NK-92 (cell line): ENCODE measurements around the gene KCNN2.

Source experiments
- DNase-seq: peaks from one replicate; lab custom pipeline; 2025; ENCODE audit not compliant: unreplicated experiment; lab: John Stamatoyannopoulos, UW

KCNN2 gene

DNA sequence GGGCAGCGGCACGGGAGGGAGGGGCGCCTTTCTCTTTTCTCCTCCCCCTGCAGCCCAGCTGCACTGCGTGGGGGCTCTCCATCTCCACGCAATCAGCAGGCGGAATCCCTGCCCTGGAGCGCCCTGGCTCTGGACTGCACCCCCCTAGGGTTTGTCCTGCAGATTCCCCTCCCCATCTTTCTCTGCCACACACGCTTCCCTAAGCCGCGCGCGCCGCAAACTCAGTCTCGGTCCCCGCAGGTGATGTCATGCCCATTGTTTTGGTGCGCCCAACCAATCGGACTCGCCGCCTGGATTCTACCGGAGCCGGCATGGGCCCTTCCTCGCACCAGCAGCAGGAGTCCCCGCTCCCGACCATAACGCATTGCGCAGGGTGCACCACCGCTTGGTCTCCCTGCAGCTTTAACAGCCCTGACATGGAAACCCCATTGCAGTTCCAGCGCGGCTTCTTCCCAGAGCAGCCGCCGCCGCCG, at the start of gene KCNN2:
Gene KCNN2, plus strand, starts transcription at position 347 of the 473 bp plus-strand sequence. Its CDS starts 70 bp downstream, at position 417.
- DNase-seq: no peak

DNA sequence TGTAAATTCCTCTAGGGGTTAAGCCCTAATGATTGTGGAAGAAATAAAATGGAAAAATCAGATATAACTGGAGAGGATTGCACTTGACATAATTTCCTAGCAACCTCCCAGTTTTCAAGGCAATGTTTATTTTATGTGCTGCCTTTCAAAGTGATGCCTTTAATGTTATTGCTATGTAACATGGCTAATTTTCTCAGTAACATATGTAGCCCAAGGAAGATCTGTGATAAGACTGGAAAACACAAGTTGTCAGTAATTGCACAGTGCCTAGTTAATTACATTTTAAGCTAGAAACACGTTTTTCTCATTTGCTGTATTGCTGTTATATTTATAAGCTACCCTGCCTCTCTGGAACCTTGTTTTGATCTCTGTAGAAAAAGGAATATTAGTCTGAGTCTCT, 49.2 kb upstream of the KCNN2 start:
- DNase-seq: no peak

DNA sequence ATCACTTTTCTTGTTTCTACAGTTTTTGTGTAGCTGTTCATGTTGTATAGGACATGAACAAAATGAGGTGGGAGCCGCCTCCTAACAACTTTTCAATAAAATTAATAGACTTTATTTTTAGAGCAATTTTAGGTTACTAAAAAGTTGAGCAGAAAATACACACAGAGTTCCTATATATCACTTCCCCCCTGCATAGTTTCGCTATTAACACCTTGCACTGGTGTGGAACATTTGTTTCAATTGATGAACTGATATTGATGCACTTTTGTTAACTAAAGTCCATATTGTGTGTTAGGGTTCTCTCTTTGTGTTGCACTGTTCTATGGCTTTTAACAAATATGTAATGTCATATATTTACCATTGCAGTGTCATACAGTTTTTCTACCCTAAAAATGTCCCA, 47.8 kb upstream of the KCNN2 start:
- DNase-seq: no peak

DNA sequence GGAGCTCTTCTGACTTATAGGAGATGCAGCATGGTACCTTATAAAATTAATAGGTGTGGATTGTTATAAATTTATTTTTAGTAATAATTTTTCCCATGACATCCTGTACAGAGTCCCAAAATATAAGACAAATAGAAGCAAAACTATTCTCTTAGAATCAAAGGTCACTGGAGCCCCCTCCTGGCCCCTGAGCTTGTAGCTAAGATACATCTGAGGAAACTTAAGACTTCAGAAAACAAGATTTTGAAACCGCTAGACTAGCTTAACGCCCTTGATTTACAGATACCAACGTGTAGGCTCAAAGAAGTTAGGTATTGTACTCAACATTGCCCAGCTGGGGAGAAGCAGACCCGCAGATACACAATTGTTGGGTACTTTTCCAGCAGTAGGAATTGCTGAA, 45.7 kb upstream of the KCNN2 start:
- DNase-seq: no peak

DNA sequence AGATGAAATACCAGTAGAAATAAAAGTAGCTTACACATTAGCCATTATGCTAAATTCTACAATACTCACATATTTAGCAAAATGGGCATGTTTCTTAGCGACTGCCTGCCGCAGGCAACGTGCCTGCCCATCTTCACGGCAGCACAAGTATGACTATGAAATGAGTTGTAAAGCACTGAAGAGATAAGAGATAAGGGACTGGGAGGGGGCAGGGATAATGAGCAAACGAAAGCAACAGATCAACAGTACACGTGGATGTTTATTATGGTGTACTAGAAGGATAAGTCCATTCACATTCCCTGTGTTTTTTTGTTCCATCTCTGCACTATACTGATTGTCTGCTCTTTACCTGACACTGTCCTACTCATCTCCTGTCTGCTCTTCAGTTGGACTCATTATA, 44.1 kb upstream of the KCNN2 start:
- no peak for DNase-seq

DNA sequence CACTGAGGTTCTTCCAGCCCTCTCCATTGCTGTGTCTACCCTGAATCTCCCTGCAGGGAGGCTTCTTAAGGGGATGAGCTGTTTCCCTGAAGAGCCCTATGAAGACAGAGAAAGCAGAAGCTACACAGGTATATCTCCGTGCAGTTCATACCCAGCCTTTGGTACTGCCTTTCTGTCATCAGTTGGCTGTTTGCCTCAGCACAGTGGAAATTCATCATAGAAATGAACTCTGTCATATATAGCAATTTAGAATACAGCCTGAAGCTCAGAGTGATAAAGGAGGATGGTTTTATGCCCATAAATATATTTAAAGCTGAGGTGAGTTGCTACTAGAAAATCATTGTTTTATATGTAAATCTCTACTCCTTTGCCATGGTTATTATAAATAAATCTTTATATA, 42.6 kb upstream of the KCNN2 start:
- DNase-seq: no peak

DNA sequence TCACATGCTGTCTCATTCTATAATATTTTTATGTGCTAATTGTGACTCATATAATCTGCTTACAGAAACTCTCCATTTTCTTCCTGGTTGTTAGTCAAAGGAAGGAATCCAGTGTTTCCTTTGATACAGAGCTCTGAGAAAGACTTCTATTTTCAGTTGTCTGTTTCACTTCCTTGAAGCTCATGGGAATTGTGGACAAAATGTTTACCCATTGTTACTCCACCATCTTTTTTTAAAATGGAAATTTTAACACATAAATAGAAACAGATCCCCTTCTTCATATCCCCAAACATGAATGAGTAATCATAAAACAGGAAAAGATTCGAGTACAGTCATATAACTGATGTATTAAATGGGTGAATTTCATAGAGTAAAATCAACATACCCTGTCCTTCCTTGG, 42.0 kb upstream of the KCNN2 start:
- no peak for DNase-seq

DNA sequence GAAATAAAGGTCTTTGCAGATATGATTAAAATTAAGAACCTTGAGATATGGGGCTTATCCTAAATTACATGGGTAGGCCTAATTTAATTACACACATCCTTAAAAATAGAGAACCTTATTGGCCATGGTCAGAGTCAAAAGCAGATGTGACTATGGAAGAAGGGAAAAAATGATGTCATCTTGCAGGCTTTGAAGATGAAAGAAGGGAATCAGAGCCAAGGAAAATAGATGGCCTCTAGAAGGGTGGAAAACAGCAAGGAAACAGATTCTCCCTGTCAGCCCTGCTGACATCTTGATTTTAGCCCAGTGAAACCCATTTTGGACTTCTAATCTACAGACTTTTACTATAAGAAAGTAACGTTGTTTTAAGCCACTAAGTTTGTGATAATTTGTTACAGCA, 37.6 kb upstream of the KCNN2 start:
- DNase-seq: no peak

DNA sequence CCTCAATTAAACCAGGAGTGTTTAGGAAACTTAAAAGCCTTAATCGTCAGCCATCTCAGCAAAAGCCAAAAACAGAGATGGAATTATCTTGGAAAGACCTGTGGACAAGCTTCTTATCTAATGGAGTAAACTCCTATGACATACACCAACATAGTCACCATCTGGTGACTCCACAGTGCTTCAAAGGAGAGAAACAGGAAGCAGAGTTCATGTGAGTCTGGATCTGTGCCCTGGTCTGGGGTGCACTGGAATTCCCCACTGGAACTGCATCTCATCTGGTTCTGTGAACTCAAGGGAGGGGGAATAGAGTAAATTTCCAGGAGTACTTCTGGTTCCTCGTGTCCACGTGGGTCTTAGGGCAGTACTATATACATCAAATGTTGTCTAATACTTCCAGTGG, 36.3 kb upstream of the KCNN2 start:
- no peak for DNase-seq

DNA sequence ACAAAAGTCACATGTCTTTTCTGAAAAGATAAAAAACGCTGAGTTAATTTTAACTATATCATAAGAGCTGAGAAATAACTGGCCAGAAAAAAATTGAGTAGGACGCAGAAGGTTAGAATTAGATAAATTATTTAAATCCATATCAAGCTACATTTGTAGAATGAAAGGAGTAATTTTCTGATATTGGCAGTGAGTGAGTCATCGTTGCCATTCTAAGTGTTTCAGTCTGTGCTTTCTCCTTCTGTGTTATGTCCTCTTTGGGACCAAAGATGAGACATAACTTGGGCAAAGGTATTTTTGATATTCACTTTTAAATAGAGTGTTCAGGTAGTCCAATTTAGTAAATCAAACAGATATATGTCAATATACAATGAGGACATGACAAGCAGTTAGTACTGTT, 34.4 kb upstream of the KCNN2 start:
- no peak for DNase-seq

DNA sequence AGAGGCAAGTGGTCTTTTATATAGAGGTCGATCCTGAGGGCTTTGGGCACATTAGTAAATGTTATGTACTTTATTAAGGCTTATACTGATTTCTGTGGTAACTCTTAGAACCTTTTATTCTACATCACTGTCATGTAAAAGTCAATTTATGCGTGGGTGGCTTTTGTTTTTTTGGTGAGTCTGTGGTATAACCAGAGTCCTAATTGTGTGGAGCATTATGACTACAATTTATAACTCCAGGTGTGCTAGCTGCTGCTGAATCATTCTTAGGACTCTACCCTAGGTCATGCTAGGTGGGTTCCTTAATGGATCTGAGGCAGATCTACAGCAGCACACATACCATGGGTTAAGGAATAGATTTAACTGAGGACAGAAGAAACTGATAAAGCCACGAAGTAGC, 33.9 kb upstream of the KCNN2 start:
- DNase-seq: no peak

DNA sequence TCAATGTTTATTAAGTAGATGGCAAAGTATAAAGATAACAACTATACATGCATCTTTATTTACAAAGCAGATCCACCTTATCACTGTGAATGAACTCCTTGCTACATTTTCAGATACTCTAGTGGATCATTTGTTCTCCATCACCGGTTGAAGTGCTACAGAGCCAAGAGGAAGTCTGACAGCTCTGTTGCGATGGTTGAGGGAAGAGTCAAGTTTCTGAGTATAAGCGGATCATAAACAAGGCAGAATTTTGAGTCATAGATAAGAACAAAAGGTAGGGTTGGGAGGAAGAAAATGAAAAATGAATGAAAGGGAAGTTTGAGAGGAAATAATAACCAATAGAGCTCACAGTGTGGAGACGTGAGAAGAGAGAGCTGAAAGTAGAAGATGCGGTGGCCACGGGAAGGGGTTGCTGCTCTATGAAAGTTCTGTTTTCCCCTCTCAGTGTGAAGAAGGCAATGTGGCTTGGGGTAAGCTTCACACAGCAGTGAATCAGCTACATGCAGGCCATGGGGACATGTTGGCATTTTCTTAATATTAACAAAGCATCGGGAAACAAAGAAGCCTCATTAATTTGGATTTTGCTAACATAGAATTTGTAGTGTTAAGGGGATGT, 30.8 kb upstream of the KCNN2 start:
- DNase-seq: no peak

DNA sequence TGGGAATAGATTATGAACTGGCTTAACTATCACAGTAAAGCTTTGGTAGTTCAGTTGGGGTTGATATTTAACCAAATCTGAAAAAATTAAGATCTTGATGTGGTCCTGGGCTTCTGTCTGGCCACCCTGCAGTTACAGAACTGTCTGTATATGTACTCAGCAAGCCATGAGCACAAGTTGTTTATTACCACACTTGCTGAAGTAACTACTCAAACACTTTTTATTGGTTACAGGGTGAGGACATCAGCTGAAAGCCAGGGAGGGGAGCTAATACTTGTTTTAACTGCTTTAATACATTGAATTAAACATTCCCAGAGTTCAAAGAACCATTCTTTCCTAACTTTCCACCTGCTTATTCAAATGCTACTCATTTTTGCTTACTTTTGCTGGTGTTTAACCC, 29.4 kb upstream of the KCNN2 start:
- no peak for DNase-seq

DNA sequence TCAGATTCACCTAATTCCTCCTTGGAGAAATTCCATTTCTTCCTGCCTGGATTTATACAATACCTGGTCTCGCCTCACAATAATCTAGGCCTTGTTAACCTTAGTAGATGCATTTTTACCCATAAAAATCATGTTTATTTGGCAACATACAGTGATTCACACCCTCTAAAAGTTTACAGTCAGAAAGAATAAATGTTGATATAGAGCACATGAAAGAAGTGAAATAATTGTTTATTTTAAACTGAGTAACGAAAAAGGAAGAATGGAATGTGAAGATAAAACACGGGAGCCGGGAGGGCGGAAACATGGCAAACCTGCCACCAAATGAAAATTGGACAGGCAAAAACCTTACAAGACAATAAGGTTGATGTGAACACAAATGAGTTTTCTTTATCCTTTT, 28.9 kb upstream of the KCNN2 start:
- no peak for DNase-seq

DNA sequence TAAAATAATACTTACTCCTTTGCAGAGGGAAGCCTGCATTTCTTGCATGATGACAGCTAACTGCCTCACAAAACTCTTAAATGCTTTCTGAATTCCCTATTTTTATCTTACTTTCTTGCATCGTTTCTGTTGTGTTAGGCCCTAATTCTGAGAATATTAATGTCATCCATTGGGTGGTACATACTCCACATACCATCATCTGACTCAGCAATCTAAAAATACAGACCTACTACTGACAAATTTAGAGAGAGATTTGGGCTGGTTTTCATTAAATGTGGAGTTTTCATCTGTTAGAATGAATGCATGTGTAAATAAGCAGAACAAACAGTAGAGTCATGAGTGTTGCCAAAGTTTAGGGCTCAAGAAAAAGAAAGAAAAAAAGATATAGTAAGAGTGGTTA, 26.5 kb upstream of the KCNN2 start:
- no peak for DNase-seq

DNA sequence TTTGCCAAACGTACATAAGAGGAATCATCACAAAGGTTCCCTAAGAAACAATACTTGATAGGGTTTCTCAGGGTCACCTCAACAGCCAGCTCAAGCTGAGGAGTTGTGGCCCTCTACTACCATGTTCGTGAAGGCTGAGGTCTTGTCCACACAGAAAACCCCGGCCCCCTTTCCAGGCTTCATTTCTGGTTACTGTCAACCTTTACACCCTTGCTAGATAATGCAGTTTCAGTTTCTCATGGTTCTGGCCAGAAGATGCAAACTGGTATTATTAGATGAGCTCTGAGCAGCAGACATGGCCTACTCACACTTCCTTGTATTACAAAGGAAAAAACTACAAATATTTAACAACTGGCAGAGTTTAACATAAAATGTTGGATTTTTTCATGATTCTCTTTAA, 22.8 kb upstream of the KCNN2 start:
- no peak for DNase-seq

DNA sequence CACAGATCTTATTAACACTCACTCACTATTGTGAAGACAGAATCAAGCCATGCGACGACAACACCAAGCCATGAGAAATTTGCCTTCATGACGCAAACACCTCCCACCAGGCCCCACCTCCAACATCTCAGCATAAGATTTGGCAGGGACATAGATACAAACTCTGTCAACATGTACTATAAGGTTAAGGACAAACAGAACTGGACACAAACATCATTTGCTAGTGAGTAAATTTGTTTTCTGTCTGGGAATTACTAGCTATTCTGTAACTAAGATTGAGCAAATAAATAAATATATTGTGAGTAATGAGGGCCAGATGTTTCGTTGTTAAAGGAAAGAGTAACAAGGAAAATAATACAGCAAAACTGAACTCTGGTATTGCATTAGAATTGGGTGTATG, 15.7 kb upstream of the KCNN2 start:
- DNase-seq: no peak

DNA sequence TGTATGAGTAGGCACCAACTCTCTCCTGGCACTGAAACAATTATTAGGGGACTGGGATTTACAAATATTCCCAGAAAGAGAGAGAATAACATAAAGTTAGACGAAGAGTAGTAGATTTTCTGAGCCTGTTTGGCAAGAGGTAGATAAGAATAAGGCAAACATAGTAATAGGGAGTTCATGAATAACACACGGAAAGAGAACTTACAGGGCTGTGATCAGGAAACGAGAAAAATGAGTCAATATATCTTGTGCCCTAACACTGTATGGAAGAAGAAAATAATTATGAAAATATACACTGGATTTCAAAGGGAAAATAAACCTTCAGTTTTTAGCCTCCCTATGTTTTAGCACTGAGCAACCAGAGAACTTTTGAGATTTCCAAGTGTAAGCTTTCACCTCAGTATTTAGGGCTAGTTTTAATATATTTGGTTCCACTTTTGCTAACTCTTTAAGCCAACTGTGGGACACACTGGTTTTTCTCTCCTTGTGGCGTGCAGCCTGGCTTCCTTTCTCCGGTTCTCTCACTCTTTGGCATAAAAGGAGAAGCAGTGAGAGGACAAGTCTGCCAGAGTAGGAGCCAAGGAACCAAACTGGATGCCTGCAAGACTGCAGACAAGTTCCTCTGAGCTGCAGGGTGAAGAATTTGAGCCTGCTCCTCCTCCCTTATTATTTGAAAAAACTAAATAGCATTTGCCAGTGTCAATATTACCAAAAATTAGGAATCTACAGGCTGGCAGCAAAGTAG, 6.6 kb upstream of the KCNN2 start:
- DNase-seq: no peak

DNA sequence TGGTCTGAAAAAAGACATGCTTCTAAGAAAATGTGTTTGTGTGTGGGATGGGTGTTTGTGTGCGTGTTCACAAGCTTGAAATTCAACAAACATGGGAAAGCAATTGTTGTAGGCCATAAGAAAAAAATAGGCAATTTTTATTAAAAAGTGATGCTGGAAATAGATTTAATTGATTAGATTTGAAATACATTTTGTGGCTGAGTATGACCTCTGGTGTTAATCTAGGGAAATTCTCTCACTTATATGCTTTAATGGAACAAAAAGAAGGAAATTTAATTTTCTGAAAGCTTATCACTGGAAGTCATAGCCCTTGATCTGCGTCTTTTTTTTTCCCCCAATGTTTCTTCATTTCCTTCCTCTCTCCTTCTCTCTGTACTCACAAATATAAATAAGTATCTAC, 3.5 kb upstream of the KCNN2 start:
- no peak for DNase-seq

DNA sequence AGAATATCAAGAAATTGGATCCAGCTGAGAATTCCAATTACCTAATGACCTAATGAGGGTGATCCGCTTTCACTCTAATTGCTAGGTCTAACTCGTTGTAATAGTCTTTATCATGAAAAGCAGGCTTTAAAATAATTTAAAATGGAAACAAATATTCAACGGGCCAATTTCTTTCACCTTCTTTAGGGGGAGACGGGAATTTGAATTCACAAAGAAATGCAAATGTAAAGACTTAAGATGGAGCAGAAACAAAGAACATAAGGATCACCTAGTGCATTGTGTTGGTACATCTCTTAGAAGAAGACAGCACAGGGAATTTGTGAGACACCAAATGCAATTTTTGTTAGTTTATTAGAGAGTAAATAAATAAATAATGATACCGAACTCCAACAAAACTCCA, 1.5 kb upstream of the KCNN2 start:
- DNase-seq: no peak

DNA sequence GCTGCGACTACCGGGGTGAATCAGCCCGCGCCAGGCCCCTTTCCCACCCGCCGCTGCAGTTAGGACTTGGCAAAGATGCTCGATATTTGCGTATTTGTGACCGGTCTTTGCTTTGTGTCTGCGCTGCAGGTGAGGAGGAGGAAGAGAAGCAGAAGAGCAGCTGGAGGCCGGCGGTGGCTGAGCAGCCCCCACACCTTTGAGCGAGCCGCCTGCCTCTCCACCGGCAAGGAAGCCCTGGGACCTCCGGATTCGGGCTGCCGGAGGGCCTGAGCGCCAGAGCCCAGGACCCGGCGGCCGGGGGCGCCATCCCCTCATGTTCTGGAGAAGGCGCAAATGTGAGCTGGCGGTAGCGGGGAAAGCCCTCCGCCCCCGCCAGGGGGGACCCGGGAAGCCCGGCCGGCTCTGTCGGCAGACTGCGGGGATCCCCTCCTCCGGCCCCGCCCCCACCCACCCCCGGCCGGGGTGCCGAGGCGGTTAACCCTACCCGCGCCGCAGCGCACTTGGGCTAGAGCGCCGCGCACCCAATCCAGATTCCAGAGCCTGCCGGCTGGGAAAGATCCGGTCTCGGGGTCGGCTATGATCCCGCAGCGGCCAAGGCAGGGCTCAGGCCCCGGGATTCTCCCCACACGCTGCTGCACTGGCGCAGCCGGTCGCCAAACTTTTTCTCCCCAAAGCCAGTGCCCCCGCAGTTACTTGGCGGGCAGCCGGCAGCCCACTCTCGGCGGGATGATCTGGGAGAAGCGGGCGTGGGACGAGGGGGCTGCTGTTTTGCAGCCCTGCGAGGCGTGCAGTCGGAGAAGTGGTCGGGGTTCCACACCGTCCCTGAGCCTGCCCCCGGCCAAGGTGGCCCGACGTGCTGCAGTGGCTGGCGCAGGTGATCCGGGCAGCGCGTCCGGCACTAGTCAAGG, 800 bp upstream of the KCNN2 start:
- no peak for DNase-seq
